Activated CD4-positive, alpha-beta T cell treated with anti-CD3 and anti-CD28 coated beads, Interleukin-2, amount 10 ng/mL, durations not matched to agents 7 days and 5 days (primary cell): ENCODE measurements around the gene PRR12. TPM values are rescaled to one million over a fixed set of nuclear protein-coding genes. Genes with fewer than 3 reads are reported as not detected.

Experiments used
- CTCF ChIA-PET: fragments of 350-600 bp; sonication (Branson Sonifier 250); formaldehyde crosslinking; loops from one replicate; lab custom pipeline; 2021; ENCODE audit warnings: antibody characterized with exemption; lab: Charles Lee
- POLR2A ChIA-PET: fragments of 350-600 bp; sonication (Branson Sonifier 250); formaldehyde crosslinking; loops from one replicate; lab custom pipeline; 2021; ENCODE audit warnings: antibody characterized with exemption; lab: Charles Lee
- DNase-seq: peaks from one replicate; pipeline ENCODE4 v3.0.0-alpha.2; 2020
- H3K27ac Mint-ChIP-seq: one replicate; pipeline ENCODE4 v1.8.0; 2021; ENCODE audit warnings: mild to moderate bottlenecking, moderate library complexity, mixed read lengths
- H3K27me3 Mint-ChIP-seq: one replicate; pipeline ENCODE4 v1.8.0; 2021; ENCODE audit warnings: mixed read lengths
- H3K36me3 Mint-ChIP-seq: one replicate; pipeline ENCODE4 v1.8.0; 2021; ENCODE audit warnings: low read depth, mixed read lengths
- H3K4me1 Mint-ChIP-seq: one replicate; pipeline ENCODE4 v1.8.0; 2021; ENCODE audit warnings: mixed read lengths
- H3K4me3 Mint-ChIP-seq: one replicate; pipeline ENCODE4 v1.8.0; 2021; ENCODE audit warnings: mild to moderate bottlenecking, moderate library complexity, mixed read lengths
- H3K9me3 Mint-ChIP-seq: one replicate; pipeline ENCODE4 v1.8.0; 2021; ENCODE audit warnings: mixed read lengths
- total RNA-seq, 2 experiments: library from RNA; stranded (reverse); gene quantifications; one replicate each; pipeline ENCODE4 v1.2.3, GENCODE V29; 2021

PRR12 gene
- total RNA-seq, 2 experiments from 2014 or later = 41.5 to 45.9 TPM

DNA sequence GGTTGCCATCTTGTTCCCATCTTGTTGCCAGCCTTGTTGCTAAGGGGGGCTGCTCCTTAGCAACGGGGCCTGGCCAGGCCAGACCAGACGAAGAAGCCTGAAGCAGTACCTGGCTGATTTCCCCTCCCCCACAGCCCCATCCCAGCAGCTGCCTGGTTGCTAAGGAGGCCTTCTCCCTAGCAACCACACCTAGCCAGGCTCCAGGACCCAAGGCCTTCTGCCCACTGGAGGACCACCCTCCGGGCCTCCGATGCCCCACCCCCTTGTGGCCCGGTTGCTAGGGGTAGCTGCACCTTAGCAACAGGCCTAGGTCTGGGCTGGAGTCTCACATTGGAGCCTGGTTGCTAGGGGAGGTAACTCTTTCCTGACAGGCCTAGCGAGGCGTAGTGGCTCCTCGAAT, 6.0 kb upstream of the PRR12 start:
- Mint-ChIP-seq H3K4me3 (no peak overlapping the region), H3K4me1 (peaks cover 22% of the 10 kb centered on the region), H3K9me3 (no peaks in the 10 kb centered on the region), H3K27me3 (peaks cover 5% of the 10 kb centered on the region), H3K27ac (no peak overlapping the region), H3K36me3 (peaks cover 2% of the 10 kb centered on the region)
- no peak for DNase-seq
- CTCF ChIA-PET = interaction anchor here (0.6 to 3.0 kb wide), 4 partner anchors 14 to 109 kb away, joined by 3 to 13 read pairs (median 4); partner anchors contain the start of gene RRAS
- POLR2A ChIA-PET = no interaction called here

DNA sequence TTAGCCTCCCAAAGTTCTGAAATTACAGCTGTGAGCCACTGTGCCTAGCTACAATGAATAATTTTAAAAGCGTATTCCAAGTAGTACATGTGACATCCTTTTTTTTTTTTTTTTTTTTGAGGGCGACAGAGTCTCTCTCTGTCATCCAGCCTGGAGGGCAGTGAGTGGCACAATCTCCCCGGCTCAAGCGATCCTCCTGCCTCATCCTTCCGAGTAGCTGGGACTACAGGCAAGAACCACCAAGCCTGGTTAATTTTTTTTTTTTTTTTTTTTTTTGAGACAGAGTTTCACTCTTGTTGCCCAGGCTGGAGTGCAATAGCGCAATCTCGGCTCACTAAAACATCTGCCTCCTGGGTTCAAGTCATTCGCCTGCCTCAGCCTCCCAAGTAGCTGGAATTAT, 3.8 kb upstream of the PRR12 start:
- peaks cover 17% of the 10 kb centered on the region for H3K4me1 Mint-ChIP-seq
- no peak overlapping the region for H3K27ac Mint-ChIP-seq
- no peak for DNase-seq
- ChIA-PET CTCF (interaction anchor here (3.0 kb wide), 1 partner anchor 16 kb away, joined by 13 read pairs; no protein-coding TSS in a partner anchor), POLR2A (no interaction called here)
- peaks cover 5% of the 10 kb centered on the region for H3K27me3 Mint-ChIP-seq
- H3K9me3 Mint-ChIP-seq = no peaks in the 10 kb centered on the region
- no peak overlapping the region for H3K4me3 Mint-ChIP-seq
- no peaks in the 10 kb centered on the region for H3K36me3 Mint-ChIP-seq

DNA sequence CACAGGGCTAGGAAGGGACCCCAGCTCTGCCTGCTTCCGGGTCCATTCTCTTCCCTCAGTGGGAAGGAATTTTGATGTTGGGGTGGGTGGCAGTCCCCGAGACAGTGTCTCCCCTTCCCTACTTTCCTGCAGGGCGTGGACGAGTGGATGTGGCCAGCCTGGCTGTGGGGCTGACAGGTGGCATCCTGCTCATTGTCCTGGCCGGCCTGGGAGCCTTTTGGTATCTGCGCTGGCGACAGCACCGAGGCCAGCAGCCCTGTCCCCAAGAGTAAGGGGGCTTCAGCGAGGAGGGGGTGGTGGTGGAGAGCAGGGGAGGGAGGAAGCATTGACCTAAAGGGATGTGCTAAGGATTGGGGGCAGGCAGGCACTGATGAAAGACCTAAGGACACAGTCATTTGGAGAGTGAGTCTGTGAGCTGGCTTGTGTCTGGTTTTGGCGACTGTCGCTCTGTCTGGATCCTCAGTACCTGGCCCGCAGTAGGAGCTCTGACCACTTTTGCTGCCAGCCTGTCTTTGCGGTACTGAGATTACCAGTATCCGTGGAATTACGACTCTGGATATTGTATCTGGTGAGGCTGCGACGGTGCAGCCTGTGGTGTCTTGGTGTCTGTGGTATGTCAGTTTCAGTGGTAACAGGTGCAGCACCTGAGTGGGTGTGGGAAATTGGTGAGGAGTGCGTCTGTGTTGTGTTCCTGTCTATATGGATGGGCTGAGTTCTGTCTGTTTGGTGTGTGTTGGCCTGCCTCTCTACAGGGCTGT, 2.4 kb upstream of the PRR12 start:
- peaks cover 25% of the 10 kb centered on the region for H3K4me1 Mint-ChIP-seq
- CTCF ChIA-PET = interaction anchor here (0.6 to 1.2 kb wide), 2 partner anchors 14 to 61 kb away, joined by 4 read pairs; partner anchors contain the start of gene RCN3
- DNase-seq = peak; percentile 37
- no peak overlapping the region for H3K4me3 Mint-ChIP-seq
- peaks cover 2% of the 10 kb centered on the region for H3K36me3 Mint-ChIP-seq
- POLR2A ChIA-PET = interaction anchor here (0.6 kb wide), 1 partner anchor 52 kb away, joined by 3 read pairs; no protein-coding TSS in a partner anchor
- H3K27me3 Mint-ChIP-seq = peaks cover 5% of the 10 kb centered on the region
- no peaks in the 10 kb centered on the region for H3K9me3 Mint-ChIP-seq
- no peak overlapping the region for H3K27ac Mint-ChIP-seq

DNA sequence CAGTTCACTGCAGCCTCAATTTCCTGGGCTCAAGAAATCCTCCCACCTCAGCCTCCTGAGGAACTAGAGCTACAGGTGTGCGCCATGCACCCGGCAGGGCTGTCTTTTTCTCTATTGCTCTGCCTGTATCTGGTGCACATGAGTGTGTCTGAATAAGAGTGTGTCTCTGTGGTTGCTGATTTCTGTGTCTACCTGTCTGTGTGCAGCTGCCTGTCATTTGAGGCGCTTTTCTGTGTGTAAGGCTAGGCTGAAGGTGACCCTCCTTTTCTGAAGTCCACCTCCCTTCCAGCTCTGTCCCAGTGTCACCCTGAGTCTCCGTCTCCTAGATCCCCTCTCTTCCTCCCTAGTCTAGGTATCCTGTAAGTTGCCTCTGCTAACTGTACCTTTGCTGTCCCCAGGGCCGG, 1.5 kb upstream of the PRR12 start:
- ChIA-PET POLR2A (interaction anchor here (0.6 to 1.2 kb wide), 2 partner anchors 9 to 51 kb away, joined by 3 read pairs; partner anchors contain the start of gene PRRG2), CTCF (interaction anchor here (1.2 to 2.0 kb wide), 5 partner anchors 9 to 119 kb away, joined by 3 to 10 read pairs (median 4); partner anchors contain the start of genes FLT3LG, NOSIP, PRMT1 and PRRG2)
- no peaks in the 10 kb centered on the region for H3K9me3 Mint-ChIP-seq
- peak; percentile 19 for DNase-seq
- no peak overlapping the region for H3K4me3 Mint-ChIP-seq
- H3K27me3 Mint-ChIP-seq = peaks cover 5% of the 10 kb centered on the region
- H3K27ac Mint-ChIP-seq = no peak overlapping the region
- H3K4me1 Mint-ChIP-seq = peaks cover 31% of the 10 kb centered on the region
- peaks cover 12% of the 10 kb centered on the region for H3K36me3 Mint-ChIP-seq

GRCh38 chr19:49590071-49590970, 661 bp upstream of the PRR12 start:
- H3K27ac Mint-ChIP-seq = peak overlapping the region; percentile 97
- ChIA-PET POLR2A (interaction anchor here (0.6 to 1.2 kb wide), 3 partner anchors 9 to 63 kb away, joined by 3 to 4 read pairs (median 3); partner anchors contain the start of genes PRRG2, RCN3 and RRAS), CTCF (interaction anchor here (0.7 to 2.0 kb wide), 6 partner anchors 9 to 120 kb away, joined by 3 to 10 read pairs (median 4); partner anchors contain the start of genes FLT3LG, NOSIP, PRMT1 and PRRG2)
- H3K36me3 Mint-ChIP-seq = peaks cover 14% of the 10 kb centered on the region
- H3K4me1 Mint-ChIP-seq = peaks cover 31% of the 10 kb centered on the region
- H3K4me3 Mint-ChIP-seq = peak overlapping the region; percentile 90
- no peaks in the 10 kb centered on the region for H3K9me3 Mint-ChIP-seq
- DNase-seq = peak; percentile 96
- peaks cover 5% of the 10 kb centered on the region for H3K27me3 Mint-ChIP-seq

- no peaks in the 10 kb centered on the region for H3K9me3 Mint-ChIP-seq
- H3K36me3 Mint-ChIP-seq = peaks cover 14% of the 10 kb centered on the region
- H3K27ac Mint-ChIP-seq = peak overlapping the region; percentile 90
- peaks cover 5% of the 10 kb centered on the region for H3K27me3 Mint-ChIP-seq
- CTCF ChIA-PET = interaction anchor here (0.6 to 0.9 kb wide), 3 partner anchors 22 to 125 kb away, joined by 3 to 4 read pairs (median 3); no protein-coding TSS in a partner anchor
- H3K4me1 Mint-ChIP-seq = peaks cover 31% of the 10 kb centered on the region
- peak overlapping the region; percentile 90 for H3K4me3 Mint-ChIP-seq
- POLR2A ChIA-PET = interaction anchor here (0.7 kb wide), 1 partner anchor 49 kb away, joined by 3 read pairs; no protein-coding TSS in a partner anchor
- peak; percentile 54 for DNase-seq
Observed at GRCh38 chr19:49591731-49592485, 926 bp downstream of the PRR12 start.

- POLR2A ChIA-PET = no interaction called here
- H3K4me1 Mint-ChIP-seq = peaks cover 31% of the 10 kb centered on the region
- H3K27me3 Mint-ChIP-seq = peaks cover 5% of the 10 kb centered on the region
- H3K36me3 Mint-ChIP-seq = peaks cover 16% of the 10 kb centered on the region
- no peaks in the 10 kb centered on the region for H3K9me3 Mint-ChIP-seq
- CTCF ChIA-PET = interaction anchor here (0.6 to 0.9 kb wide), 5 partner anchors 23 to 143 kb away, joined by 3 read pairs; no protein-coding TSS in a partner anchor
- peak overlapping the region; percentile 90 for H3K4me3 Mint-ChIP-seq
- H3K27ac Mint-ChIP-seq = peak overlapping the region; percentile 90
- DNase-seq = peak; percentile 21
Observed at GRCh38 chr19:49592486-49593232, 1.7 kb downstream of the PRR12 start.

DNA sequence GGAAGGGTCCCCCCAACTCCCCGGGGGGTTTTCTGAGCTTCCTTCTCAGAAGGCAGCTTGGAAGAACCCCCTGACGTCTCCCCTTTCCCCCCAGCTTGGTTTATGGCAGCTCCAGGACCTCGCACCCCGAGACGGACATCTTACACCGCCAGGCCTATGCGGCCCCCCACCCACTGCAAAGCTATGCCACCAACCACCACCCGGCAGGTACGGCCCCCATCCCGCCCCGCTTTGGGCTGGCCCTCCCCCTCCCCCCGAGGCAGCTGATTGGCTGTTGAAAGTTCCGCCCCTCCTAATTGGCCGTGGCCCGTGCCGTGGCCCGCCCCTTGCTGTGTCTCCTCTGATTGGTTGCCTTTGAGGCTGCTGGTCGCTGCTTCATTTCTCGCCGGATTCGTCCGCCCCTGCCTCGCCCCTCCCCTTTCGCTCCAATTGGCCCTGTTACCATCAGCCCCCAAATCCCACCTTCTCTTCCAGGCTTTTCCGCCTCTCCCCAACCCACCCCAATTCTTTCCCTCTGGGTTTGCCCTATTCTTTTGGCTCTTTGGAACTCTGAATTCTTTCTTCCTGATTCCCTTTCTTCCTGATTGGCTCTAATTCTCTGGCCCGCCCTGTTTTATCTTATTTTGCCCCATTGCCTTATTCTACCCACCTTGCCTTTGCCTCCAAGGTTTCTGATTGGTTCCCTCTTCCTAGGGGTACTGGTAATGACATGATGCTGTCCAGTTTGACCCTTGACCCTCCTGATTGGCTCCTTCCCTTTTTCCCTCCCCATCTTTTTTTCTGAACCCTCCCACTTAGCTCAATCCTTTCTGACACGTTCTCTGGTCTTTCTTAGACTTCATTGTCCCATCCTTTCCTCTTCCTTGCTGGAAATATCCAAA, 2.5 kb downstream of the PRR12 start:
- DNase-seq = peak; percentile 96
- CTCF ChIA-PET = interaction anchor here (0.6 to 0.9 kb wide), 3 partner anchors 86 to 142 kb away, joined by 3 read pairs; no protein-coding TSS in a partner anchor
- H3K27me3 Mint-ChIP-seq = peaks cover 4% of the 10 kb centered on the region
- POLR2A ChIA-PET = no interaction called here
- H3K9me3 Mint-ChIP-seq = no peaks in the 10 kb centered on the region
- peak overlapping the region; percentile 90 for H3K27ac Mint-ChIP-seq
- peaks cover 21% of the 10 kb centered on the region for H3K36me3 Mint-ChIP-seq
- peaks cover 30% of the 10 kb centered on the region for H3K4me1 Mint-ChIP-seq
- peak overlapping the region; percentile 90 for H3K4me3 Mint-ChIP-seq

DNA sequence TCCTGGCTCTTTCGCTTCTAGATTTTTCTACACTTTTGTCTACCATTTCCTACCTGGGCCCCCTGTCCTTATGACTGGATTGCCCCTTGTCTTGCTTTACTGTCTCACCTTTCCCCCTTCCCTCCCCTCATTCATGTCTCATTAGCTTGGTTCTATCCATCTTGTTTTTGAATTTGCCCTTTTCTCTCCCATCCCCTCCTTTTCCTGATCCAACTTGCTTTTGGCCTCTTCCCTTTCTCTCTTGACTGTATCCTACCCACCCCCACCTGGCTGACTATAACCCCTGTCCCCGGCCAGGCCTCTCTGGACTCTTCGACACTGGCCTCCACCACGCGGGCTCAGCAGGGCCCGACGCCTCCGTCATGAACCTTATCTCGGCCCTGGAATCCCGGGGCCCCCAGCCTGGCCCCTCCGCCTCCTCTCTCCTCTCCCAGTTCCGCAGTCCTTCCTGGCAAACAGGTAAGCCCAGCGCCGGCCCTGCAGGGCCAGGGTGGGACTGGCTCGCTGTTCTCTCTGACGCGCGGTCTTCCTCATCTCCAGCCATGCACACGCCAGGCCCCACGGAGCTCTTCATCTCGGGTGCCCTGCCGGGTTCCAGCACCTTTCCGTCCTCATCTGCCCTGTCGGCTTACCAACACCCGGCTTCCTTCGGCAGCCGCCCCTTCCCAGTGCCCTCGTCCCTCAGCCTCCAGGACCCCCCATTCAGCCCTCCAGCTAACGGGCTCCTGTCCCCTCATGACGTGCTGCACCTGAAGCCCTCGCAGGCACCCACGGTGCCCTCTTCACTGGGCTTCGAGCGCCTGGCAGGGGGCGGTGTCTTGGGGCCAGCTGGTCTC, 3.4 kb downstream of the PRR12 start:
- H3K9me3 Mint-ChIP-seq = no peaks in the 10 kb centered on the region
- peak overlapping the region; percentile 90 for H3K27ac Mint-ChIP-seq
- ChIA-PET CTCF (interaction anchor here (0.8 kb wide), 1 partner anchor 24 kb away, joined by 4 read pairs; no protein-coding TSS in a partner anchor), POLR2A (no interaction called here)
- DNase-seq = no peak
- peak overlapping the region; percentile 90 for H3K4me3 Mint-ChIP-seq
- peaks cover 25% of the 10 kb centered on the region for H3K4me1 Mint-ChIP-seq
- peaks cover 27% of the 10 kb centered on the region for H3K36me3 Mint-ChIP-seq
- H3K27me3 Mint-ChIP-seq = no peaks in the 10 kb centered on the region
